ENCODE measurements around the gene TMEM130.

- TF ChIP-seq CTCF (IDR thresholded peaks at IDR 0.05; ENCODE audit: poor library complexity): no peak
- TF ChIP-seq EZH2phosphoT487 (IDR thresholded peaks at IDR 0.05; ENCODE audit: low read depth, severe bottlenecking, unreplicated experiment): no peak
- no peak for TF ChIP-seq EZH2 (IDR thresholded peaks at IDR 0.05; ENCODE audit: borderline replicate concordance)
Measured at GRCh38 chr7:98815313-98815712, 54.5 kb downstream of the TMEM130 start.
